ENCODE results near the gene SMCHD1. TPM values are rescaled to one million over a fixed set of nuclear protein-coding genes. Genes with fewer than 3 reads are reported as not detected.
A peak's percentile ranks its signal among the peaks of the same experiment; 100 is the strongest.

Gene SMCHD1
- total and polyA plus RNA-seq, 2 donors (not counting 1 experiment from before 2014, with no cell fraction given) = 54.2 to 380 TPM

- Histone ChIP-seq H3K27me3 (replicated peaks in 1 of 4; ENCODE audit: control extremely low read depth in 1 of 4, control insufficient read depth in 3 of 4, insufficient read depth in 4 of 4, low read length in 3 of 4) (peaks cover 0 to 42% (median 21%) of the 10 kb centered on the region in 4 experiments), H3K9ac (ENCODE audit: low read length) (peak overlapping the region; percentile 69), H3K79me2 (ENCODE audit: control insufficient read depth, insufficient read depth, low read length) (no peaks in the 10 kb centered on the region), H4K20me1 (ENCODE audit: control insufficient read depth, insufficient read depth, low read length, poor library complexity, severe bottlenecking) (no peaks in the 10 kb centered on the region), H2AFZ (ENCODE audit: insufficient read depth, low read depth, low read length, poor library complexity, severe bottlenecking) (peak overlapping the region; percentile 76), H3K9me3 (ENCODE audit: control extremely low read depth in 1 of 3, control insufficient read depth in 2 of 3, insufficient read depth in 1 of 3, low read length in 2 of 3) (peaks cover 0 to 4% (median 0%) of the 10 kb centered on the region in 3 donors), H3K27ac (ENCODE audit: low read length in 2 of 2) (no peak overlapping the region), H3K36me3 (replicated peaks in 1 of 2; ENCODE audit: control extremely low read depth in 1 of 2, control insufficient read depth in 1 of 2, extremely low read depth in 1 of 2, insufficient read depth in 2 of 2, low read length in 1 of 2) (no peaks in the 10 kb centered on the region), H3K4me3 (ENCODE audit: control extremely low read depth in 1 of 5, extremely low read depth in 1 of 5, insufficient read depth in 1 of 5, low read depth in 2 of 5, low read length in 4 of 5) (peak overlapping the region; percentile 54 to 76 (median 61)), H3K4me2 (replicated peaks; ENCODE audit: low read depth, low read length, poor library complexity, severe bottlenecking) (peak overlapping the region; percentile 98), H3K4me1 (ENCODE audit: control insufficient read depth in 2 of 2, insufficient read depth in 2 of 2, low read length in 2 of 2) (peaks cover 14 to 37% of the 10 kb centered on the region in 2 donors)
- peaks cover 23% of the 10 kb centered on the region for H3K27me3 Mint-ChIP-seq
- peak overlapping the region; percentile 91 for H3K27ac Mint-ChIP-seq
- CTCF ChIA-PET = interaction anchor here (0.6 kb wide), 3 partner anchors 124 to 434 kb away, joined by 3 read pairs; no protein-coding TSS in a partner anchor
- H3K4me1 Mint-ChIP-seq = peaks cover 40% of the 10 kb centered on the region
- POLR2A ChIA-PET = interaction anchor here (0.6 to 1.5 kb wide), 4 partner anchors 35 to 414 kb away, joined by 3 to 6 read pairs (median 4); no protein-coding TSS in a partner anchor
- TF ChIP-seq CTCF (IDR thresholded peaks at IDR 0.05) (no peak), EZH2 (IDR thresholded peaks at IDR 0.05; ENCODE audit: borderline replicate concordance, insufficient read depth, low read depth, low read length, poor library complexity, severe bottlenecking) (no peak)
- ATAC-seq (ENCODE audit: low read depth) (peak; percentile 44), DNase-seq (peak; percentile 71)
- intact Hi-C loops (cut with micrococcal nuclease) = loop anchor here (2.0 to 5.0 kb wide), 9 partner anchors 41 to 415 kb away; partner anchors contain the start of genes METTL4, MYL12B, NDC80 and SMCHD1
- no peaks in the 10 kb centered on the region for H3K9me3 Mint-ChIP-seq (ENCODE audit: insufficient read depth)
- WGBS (ENCODE audit: insufficient coverage) = under 1% methylated on average over 54 of the region's 80 CpGs
- H3K4me3 Mint-ChIP-seq = peak overlapping the region; percentile 99
Observed at GRCh38 chr18:2847317-2848246, 192.1 kb downstream of the SMCHD1 start.
